22Rv1 (cell line): Measurements from ENCODE around the gene SYNRG.

Experiments used
- ZFX ChIP-seq: fragments of 450-650 bp; IDR thresholded peaks from 2 replicates; pipeline ENCODE4 v1.6.1; 2017; ENCODE audit warnings: antibody characterized with exemption, borderline replicate concordance
- TF ChIP-seq, protein P1 (sequence below): fragments of 450-650 bp; IDR thresholded peaks from 2 replicates; pipeline ENCODE4 v1.5.1; 2017; ENCODE audit warnings: mild to moderate bottlenecking

DNA sequence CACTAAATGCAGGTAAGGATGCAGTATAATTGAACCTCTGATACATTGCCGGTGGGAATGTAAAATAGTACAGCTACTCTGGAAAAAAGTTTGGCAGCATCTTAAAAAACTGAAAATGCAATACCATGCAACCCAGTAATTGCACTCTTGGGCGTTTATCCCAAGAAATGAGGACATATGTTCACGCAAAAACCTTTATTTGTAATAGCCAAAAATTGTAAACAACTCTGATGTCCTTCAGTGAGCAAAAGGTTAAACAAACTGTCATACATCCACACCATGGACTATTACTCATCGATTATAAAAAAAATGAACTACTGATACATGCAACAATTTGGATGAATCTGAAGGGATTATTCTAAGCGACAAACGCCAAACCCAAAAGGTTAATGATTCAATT, 16.9 kb downstream of the SYNRG start:
- TF ChIP-seq, protein P1, sequence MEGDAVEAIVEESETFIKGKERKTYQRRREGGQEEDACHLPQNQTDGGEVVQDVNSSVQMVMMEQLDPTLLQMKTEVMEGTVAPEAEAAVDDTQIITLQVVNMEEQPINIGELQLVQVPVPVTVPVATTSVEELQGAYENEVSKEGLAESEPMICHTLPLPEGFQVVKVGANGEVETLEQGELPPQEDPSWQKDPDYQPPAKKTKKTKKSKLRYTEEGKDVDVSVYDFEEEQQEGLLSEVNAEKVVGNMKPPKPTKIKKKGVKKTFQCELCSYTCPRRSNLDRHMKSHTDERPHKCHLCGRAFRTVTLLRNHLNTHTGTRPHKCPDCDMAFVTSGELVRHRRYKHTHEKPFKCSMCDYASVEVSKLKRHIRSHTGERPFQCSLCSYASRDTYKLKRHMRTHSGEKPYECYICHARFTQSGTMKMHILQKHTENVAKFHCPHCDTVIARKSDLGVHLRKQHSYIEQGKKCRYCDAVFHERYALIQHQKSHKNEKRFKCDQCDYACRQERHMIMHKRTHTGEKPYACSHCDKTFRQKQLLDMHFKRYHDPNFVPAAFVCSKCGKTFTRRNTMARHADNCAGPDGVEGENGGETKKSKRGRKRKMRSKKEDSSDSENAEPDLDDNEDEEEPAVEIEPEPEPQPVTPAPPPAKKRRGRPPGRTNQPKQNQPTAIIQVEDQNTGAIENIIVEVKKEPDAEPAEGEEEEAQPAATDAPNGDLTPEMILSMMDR = no peak
- TF ChIP-seq ZFX = no peak
